B cell (primary cell): ENCODE data around the gene C1orf35.

Experiments used
- EZH2 ChIP-seq: IDR thresholded peaks from 2 replicates; pipeline ENCODE4 v1.6.1; 2012; ENCODE audit warnings: borderline replicate concordance, low read depth, mild to moderate bottlenecking, moderate library complexity, low read length; ENCODE audit not compliant: insufficient read depth, poor library complexity, severe bottlenecking
- TF ChIP-seq, protein P1 (sequence below): fragments of 200-600 bp; IDR thresholded peaks from one replicate; pipeline ENCODE4 v1.8.0; 2022; ENCODE audit warnings: antibody characterized with exemption, mild to moderate bottlenecking

DNA sequence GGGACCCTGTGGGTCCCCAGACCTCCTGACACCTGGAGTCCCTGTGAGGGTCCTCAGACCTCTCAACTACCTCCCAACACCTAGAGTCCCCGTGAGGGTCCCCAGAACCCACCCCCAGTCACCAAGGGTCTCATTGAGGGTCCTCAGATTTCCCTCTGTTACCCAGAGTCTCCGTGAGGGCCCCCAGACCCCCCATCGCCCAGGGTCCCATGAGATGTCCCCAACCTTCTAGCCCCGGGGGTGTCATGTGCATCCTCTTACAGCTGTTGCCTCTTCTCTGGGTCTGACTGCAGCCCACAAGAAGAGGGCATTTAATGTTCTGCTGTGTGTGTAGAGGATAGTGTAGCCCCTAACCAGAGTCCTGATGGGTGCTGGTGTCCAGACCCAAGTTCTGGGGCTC lies 44.6 kb upstream of the C1orf35 start:
- TF ChIP-seq, protein P1, sequence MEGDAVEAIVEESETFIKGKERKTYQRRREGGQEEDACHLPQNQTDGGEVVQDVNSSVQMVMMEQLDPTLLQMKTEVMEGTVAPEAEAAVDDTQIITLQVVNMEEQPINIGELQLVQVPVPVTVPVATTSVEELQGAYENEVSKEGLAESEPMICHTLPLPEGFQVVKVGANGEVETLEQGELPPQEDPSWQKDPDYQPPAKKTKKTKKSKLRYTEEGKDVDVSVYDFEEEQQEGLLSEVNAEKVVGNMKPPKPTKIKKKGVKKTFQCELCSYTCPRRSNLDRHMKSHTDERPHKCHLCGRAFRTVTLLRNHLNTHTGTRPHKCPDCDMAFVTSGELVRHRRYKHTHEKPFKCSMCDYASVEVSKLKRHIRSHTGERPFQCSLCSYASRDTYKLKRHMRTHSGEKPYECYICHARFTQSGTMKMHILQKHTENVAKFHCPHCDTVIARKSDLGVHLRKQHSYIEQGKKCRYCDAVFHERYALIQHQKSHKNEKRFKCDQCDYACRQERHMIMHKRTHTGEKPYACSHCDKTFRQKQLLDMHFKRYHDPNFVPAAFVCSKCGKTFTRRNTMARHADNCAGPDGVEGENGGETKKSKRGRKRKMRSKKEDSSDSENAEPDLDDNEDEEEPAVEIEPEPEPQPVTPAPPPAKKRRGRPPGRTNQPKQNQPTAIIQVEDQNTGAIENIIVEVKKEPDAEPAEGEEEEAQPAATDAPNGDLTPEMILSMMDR, result no peak
- TF ChIP-seq EZH2, result no peak
